Adrenal gland (tissue), 5 donors: Measurements from ENCODE around the gene KCNT2.

Experiments used
- CTCF ChIP-seq, 6 experiments: fragments of 450-650 bp in 4 of 6; fragments of 200-600 bp in 2 of 6; sonication (generic) in 1 of 6; IDR thresholded peaks; 1 replicate in 5 of 6; 2 replicates in 1 of 6; pipeline versions ENCODE4 v1.5.1 to v1.8.0; 2016 to 2021; ENCODE audit warnings: antibody characterized with exemption in 6 of 6, mild to moderate bottlenecking in 2 of 6, moderate library complexity in 1 of 6
- POLR2A ChIP-seq, 2 donors: fragments of 450-650 bp; IDR thresholded peaks; one replicate each; pipeline ENCODE4 v1.6.1; 2017; ENCODE audit warnings: antibody characterized with exemption in 2 of 2, mild to moderate bottlenecking in 2 of 2, moderate library complexity in 1 of 2
- donor health status: DM: no; HTN: no; CAD: no.

- no peak for TF ChIP-seq CTCF (IDR thresholded peaks at IDR 0.05)
- TF ChIP-seq POLR2A (IDR thresholded peaks at IDR 0.05) = no peak
These were observed 63.0 kb downstream of the KCNT2 start for GRCh38 chr1:196545222-196545621.
